Measurements from ENCODE around the gene MRPS12. TPM values are rescaled to one million over a fixed set of nuclear protein-coding genes. Genes with fewer than 3 reads are reported as not detected.
A peak's percentile ranks its signal among the peaks of the same experiment; 100 is the strongest.

Gene MRPS12
- total and polyA plus RNA-seq, 9 of the 15 experiments (the other 6 are each of a cell fraction or from before 2014, with no cell fraction given) = 8.1 to 174 (median 52.0) TPM

DNA sequence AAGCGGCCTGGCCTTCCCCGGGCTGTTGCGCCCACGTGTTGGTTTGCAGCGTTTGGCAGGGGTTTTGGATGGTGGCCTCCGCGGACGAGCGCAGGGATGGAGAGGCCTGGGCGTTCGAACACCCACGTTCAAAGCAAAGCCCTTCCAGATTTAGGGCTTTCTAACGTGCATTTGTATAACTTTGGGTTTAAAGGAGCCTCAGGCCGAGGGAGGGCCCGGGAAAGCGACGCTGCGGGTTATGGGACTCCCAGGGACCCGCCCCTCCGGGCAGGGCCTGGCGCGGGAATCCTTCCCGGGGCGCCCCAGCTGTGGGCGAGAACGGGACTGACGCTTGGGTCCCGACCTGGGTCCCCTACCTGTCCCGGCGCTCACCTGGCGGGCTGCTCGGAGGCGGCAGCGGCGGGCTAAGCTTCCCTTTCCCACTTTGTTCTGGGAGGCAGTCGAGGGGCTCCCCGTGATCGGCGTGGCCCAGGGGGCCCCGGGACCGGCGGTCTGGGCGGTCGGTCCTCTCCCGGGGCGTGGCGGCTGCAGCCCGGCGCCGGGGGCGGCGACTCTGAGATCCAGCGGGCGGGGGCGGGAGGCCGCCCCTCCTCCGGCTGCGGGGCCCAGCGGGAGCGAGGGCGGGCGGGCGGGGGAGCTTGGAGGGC lies 44.6 kb downstream of the MRPS12 start, which contains the start of gene FBXO17 (continued):
- TF ChIP-seq ZBTB40 (IDR thresholded peaks at IDR 0.05) = no peak
- TF ChIP-seq ZBTB40 (CRISPR knock-in tag; IDR thresholded peaks at IDR 0.05) = no peak
- TF ChIP-seq RAD51 (IDR thresholded peaks at IDR 0.05; ENCODE audit: borderline replicate concordance, low read depth) = peak; percentile 32; the same call in 1 of the 2 replicates
- TF ChIP-seq GABPB1 (CRISPR knock-in tag; IDR thresholded peaks at IDR 0.05) = no peak
- no peak for TF ChIP-seq ZNF668 (CRISPR knock-in tag; IDR thresholded peaks at IDR 0.05)
- TF ChIP-seq DDX20 (tag; IDR thresholded peaks at IDR 0.05; ENCODE audit: low read depth) = no peak
- TF ChIP-seq ZNF764 (CRISPR knock-in tag; IDR thresholded peaks at IDR 0.05; ENCODE audit: low read depth) = no peak
- TF ChIP-seq STAT5B (CRISPR knock-in tag; IDR thresholded peaks at IDR 0.05) = no peak
- 0 out of 2 replicates have a peak, but pooled peaks have one; percentile 31 for TF ChIP-seq ZEB2 (IDR thresholded peaks at IDR 0.05)
- no peak for TF ChIP-seq ZNF217 (CRISPR knock-in tag; IDR thresholded peaks at IDR 0.05)
- no peak for TF ChIP-seq ZNF551 (CRISPR knock-in tag; IDR thresholded peaks at IDR 0.05)
- TF ChIP-seq, protein P1, sequence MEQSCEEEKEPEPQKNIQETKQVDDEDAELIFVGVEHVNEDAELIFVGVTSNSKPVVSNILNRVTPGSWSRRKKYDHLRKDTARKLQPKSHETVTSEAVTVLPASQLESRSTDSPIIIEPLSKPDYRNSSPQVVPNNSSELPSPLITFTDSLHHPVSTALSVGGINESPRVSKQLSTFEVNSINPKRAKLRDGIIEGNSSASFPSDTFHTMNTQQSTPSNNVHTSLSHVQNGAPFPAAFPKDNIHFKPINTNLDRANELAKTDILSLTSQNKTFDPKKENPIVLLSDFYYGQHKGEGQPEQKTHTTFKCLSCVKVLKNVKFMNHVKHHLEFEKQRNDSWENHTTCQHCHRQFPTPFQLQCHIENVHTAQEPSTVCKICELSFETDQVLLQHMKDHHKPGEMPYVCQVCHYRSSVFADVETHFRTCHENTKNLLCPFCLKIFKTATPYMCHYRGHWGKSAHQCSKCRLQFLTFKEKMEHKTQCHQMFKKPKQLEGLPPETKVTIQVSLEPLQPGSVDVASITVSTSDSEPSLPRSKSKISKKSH (CRISPR knock-in tag; IDR thresholded peaks at IDR 0.05) = no peak
- TF ChIP-seq ZNF121 (CRISPR knock-in tag; conservative IDR thresholded peaks at IDR 0.05) = no peak
- no peak; the same call in 1 of the 2 replicates for TF ChIP-seq CBX1 (IDR thresholded peaks at IDR 0.05; ENCODE audit: low read depth)
- peak; percentile 61 for TF ChIP-seq RBM25 (IDR thresholded peaks at IDR 0.05; ENCODE audit: low read depth, low read length, severe bottlenecking)
- no peak for TF ChIP-seq KLF10 (CRISPR knock-in tag; IDR thresholded peaks at IDR 0.05)
- no peak for TF ChIP-seq THRAP3 (IDR thresholded peaks at IDR 0.05; ENCODE audit: borderline replicate concordance)
- TF ChIP-seq, protein P2, sequence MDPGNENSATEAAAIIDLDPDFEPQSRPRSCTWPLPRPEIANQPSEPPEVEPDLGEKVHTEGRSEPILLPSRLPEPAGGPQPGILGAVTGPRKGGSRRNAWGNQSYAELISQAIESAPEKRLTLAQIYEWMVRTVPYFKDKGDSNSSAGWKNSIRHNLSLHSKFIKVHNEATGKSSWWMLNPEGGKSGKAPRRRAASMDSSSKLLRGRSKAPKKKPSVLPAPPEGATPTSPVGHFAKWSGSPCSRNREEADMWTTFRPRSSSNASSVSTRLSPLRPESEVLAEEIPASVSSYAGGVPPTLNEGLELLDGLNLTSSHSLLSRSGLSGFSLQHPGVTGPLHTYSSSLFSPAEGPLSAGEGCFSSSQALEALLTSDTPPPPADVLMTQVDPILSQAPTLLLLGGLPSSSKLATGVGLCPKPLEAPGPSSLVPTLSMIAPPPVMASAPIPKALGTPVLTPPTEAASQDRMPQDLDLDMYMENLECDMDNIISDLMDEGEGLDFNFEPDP (CRISPR knock-in tag; IDR thresholded peaks at IDR 0.05) = no peak
